GM21515 (cell line): Measurements from ENCODE around the gene PRKACG.

Source experiments
- ATAC-seq: cut with Tn5 transposase; IDR thresholded peaks from one replicate; pipeline ENCODE4 v1.9.1; 2021; ENCODE audit not compliant: unreplicated experiment

The PRKACG gene

DNA sequence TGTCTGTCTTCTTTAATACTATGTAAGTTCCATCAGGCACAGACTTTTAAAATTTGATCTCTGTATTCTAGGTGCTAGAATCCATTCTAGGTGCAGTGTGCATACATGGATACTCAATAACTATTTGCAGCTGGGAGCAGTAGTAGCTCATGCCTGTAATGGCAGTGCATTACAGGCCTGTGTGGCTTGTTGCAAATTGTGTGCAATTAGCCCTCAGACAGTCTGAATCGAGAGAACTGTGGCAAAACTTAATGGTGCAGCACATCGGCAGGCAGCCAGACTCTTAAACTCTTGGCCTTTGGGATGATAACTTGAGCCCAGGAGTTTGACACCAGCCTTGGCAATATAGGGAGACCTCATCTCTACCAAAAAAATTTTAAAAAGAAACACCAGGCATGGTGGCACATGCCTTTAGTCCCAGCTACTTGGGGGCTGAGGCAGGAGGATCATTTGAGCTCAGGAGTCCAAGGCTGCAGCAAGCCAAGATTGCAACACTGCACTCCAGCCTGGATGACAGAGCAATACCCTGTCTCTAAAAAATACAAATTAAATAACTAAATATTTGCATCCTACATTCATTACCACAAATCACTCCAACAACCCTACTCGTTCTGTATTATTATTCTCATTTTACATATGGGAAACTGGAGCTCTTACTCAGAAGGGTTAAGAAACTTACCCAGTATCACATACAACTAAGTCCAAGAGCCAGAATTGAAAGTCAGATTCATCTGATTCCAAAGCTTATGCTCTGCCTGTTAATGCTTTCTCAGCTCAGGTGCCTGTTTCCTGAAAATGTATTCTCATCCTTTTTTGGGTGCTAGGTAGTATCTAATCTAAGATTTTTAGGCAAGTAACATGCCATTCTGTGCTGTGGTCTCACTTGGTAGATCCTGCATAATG is 30.1 kb downstream of the PRKACG start:
- peak; percentile 30 for ATAC-seq

DNA sequence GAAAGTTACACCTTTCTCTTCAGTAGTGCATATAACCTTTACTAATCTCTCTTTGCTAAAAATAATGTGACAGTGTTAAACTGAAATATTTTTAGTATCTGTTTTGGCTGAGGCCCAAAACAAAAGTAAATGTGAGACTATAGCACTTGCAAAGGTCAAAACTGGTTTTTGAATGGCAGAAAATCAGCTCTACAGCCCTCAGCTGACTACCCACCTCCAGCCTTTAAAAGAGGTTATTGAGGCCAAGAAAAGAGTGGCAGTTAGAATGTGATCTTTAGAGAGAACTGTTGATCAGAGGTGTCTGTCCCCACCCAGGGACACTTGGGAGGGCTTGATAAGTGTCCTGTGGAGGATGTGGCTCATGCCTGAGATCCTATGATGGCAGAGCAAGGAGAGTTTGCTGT is 30.9 kb downstream of the PRKACG start:
- no peak for ATAC-seq

DNA sequence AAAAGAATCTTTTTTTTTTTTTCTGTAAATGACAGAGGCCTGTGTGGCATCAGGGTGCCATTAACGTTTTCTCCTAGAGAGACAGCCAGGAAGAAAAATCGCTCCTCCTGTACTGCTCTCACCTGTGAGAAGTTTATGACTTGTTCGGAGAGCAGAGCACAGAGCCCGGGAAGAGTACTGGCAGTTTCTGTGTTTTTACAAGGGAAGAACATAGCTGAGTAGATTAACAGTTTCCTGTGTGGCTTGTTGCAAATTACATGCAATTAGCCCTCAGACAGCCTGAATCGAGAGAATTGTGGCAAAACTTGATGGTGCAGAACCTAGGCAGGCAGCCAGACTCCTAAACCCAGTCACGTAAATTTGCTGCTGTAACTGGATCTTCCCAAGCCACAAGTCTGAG is 32.1 kb downstream of the PRKACG start:
- ATAC-seq, result peak; percentile 53

DNA sequence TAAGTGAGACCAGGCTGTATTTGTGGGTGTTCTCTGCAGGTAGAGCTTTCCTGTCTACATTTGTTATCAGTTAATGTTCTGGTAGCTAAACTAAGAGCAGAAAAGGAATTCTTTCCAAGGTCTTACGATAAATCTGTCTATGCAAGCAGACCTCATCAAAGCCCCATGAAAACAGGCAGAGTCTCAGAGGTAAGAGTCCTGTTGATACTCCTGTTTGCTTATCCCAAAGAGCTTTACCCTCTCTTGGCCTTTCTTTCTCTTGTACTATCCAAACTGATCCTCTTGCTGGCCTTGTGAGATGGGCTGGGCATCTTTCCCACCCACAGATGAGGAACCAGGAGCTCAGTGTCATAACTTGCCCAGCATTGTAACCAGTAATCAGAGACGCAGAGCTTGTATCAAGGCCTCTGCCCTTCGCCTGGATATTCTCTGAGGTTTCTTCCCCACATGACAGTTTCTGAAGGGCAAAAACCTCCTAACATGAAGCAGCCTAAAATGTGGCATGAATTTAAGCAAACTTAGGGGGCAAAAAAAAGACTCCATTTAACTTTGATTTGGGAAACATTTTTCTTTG is 33.5 kb downstream of the PRKACG start:
- no peak for ATAC-seq

DNA sequence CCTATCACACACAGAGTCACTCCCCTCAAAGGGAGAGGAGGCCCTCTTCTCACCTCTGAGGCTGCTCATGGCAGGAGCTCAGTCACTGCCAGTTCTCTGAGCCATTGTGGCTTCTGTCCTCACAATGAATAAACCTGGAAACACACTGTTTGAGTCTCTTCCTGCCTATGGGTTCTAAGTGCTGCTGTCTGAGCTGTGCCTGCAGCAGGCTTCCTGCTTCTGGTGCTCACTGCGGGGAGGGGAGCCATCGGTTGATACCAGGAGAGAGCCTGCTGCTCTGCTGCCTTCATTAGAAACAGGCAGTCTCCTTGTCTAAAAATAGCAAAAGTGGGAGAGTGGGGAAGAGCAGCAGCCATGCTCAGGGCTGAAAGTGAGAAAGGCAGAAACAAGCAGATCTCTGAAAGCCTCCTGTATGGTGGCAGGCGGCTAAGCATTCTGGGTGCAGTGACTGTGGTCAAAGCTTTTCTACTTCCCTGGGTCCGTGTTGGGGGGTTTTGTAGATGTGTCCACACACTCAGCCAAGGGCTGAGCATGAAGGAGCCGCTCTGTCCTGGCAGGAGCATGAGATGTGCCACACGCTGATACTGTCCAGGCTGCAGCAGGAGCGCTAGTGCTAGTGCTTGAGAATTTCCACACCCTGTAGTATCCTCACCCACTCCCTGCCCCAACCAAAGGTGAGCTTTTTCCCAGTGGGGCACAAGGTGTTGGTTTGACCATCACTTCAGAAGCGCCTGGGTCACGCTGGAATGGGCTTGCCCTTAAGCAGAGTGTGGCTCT is 34.2 kb downstream of the PRKACG start:
- no peak for ATAC-seq

DNA sequence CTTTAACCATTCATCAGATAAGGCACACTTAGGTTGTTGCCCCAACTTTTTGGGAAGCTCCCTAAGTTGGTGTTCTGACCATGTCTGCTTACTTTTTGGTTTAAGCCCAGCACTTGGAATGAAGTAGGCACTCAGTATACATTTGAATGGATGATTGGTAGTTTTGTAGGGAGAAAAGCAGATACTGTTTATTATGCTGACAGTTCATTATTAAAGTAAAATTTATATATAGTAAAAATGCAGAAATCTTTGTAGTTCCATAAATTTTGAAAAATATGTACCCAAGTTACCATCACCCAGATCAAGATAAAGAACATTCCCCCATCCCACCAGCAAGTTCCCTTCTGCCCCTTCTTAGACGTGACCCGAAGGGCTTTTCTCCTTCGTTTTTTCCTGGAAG is 35.4 kb downstream of the PRKACG start:
- ATAC-seq, result no peak

DNA sequence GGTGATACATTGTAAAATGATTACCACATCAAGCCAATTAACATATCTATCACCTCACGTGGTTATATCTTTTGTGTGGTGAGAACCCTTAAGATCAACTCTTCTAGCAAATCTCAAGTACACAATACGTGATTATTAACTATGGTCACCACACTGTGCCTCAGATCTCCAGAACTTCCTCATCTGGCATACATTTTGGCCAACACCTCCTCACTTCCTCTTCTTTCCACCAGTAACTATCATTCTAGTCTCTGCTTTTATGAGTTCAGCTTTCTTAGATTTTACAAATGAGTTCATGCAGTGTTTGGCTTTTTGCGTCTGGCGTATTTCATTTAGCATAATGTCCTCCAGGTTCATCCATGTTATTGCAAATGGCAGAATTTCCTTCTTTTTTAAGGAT is 35.8 kb downstream of the PRKACG start:
- ATAC-seq, result no peak

DNA sequence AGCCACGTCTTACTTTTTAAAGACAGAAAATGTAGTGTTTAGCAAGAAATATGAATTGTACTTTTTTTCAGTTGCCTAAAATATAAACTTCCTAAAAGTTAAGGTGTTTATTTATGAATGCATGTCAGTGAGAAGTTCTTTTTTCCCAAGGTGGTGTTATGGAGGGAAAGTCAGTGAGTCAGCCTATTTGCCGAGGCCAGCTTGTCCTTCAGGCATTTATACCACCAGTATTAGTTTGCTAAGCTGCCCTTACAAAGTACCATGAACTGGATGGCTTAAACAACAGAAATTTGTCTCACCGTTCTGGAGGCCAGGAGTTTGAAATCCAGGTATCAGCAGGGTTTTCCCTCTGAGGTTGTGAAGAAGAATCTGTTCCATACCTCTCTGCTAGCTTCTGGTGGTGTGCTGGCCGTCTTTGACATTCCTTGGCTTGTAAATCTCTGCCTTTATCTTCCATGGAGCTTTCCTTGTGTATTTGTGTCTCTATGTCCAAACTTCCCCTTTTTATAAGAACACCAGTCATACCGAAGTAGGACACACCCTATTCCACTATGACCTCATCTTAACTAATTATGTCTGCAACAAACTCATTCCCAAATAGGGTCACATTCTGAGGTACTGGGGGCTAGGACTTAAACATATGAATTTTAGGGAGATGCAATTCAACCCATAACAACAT is 38.4 kb downstream of the PRKACG start:
- ATAC-seq, result no peak

DNA sequence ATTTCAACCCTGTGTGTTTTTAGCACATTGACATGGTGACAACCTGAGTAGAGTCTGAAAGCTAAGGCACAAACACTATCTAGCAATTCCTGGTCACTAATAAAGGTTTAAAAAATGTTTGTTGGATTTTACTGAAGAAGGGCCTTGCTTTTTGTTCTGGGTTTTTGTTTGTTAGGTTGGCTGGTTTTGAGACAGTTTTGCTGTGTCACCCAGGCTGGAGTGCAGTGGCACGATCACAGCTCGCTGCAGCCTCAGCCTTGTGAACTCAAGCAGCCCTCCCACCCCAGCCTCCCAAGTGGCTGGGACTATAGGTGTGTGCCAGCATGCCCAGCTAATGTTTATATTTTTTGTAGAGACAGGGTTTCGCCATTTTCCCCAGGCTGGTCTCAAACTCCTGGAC is 39.0 kb downstream of the PRKACG start:
- ATAC-seq, result no peak

DNA sequence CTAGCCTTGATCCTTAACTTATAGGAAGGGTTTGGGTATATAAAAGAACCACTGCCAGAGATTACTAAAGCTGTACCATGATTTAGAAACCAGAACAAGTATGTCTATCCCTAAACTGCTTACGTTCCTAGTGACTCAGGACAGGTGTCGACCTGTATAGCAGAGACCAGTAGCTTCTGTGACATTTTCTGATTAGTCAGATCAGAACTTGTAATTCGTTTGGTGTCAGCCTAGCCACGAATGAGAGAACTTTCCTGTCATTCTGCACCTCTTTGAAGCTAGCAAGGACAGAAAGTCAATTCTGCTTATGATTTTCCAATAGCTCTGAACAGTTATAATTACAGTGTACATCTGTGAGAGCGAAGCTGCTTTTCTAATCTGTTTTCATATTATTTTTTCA is 39.5 kb downstream of the PRKACG start:
- ATAC-seq, result peak; percentile 91

DNA sequence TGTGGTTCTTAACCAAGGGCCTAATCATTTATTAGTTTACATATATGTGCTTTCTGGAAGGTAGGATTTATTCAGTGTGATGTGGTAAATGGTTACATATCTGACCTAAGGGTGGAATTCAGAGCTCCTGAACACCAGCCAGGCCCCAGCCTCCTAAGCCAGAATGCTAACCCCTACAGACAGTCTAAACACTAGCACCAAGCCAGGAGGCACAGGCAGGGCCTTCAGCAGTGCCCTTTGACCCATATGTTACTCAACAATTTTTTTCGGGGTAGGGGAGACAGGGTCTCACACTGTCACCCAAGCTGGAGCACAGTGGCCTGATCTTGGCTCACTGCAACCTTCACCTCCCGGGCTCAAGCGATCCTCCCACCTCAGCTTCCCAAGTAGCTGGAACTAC is 40.3 kb downstream of the PRKACG start:
- no peak for ATAC-seq

DNA sequence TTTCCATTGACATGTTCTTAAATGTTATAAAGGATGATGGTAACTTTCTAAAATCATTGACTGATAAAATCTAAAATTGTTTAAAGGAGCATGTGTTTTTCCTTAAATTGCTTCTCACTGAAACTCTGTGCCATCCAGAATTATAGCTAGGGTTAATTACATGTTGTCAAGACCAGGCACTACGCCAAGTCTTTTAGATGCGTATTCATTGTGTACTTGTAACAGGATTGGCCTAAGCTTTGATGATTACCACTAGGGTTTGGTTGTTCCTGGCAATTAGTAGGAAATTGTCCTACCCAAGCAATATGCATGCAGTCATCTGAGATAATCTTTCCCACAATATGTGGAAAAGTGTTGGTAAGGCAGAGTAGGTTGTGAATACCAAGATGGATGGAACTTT is 43.8 kb downstream of the PRKACG start:
- ATAC-seq, result no peak

DNA sequence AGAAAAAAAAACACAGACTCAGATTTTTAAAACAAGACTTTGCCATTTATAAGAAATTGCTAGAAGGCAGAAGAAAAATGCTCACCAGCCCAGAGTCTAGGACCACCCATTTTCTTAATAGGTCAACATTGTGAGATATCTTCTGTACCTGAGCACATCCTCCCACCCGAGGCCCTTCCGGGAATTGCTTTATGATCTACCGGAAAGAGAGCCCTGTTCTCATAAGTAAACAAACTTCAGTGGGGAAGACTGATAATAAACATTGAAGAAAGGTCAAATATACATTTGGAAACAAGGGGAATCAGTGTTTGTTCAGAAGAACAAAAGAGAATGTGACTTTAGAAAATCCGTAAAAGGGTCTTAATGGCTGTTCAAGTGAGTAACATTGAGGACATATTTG is 44.4 kb downstream of the PRKACG start:
- no peak for ATAC-seq

DNA sequence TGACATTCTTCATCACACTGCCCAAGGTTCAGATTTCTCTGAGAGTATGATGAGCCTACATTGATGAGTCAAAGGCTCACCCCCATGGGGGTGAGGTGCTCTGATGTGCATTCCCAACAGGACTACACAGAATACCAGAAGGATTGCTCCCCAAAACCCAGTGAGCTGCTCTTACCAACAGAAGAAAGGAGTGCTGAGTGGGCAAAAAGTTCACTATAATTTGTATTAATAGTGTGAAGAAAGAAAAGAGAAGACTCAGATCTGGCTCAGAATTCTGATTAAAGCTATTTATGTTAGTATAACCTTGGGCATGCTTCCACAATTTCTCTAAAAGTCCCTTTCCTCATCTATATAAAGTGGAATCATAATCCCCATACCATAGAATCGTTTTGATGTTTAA is 46.1 kb downstream of the PRKACG start:
- ATAC-seq, result no peak

DNA sequence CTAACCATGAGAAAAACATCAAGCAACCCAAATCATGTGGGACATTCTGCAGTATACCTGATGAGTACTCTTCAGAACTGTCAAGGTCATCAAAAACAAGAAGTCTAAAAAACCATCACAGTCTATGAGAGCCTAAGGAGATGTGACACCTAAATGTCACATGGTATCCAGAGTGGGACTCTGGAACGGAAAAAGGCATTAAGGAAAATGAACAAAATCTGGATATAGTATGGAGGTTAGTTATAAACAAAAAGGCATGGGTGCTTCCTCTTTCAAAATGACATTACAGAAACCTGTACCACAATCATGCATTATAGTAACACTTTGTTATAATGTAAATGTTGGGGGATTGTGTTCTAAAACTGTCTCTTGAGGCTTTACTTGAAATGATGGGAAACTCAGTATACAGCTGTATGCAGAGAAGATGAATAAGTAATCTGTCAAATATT is 47.4 kb downstream of the PRKACG start:
- ATAC-seq, result no peak

DNA sequence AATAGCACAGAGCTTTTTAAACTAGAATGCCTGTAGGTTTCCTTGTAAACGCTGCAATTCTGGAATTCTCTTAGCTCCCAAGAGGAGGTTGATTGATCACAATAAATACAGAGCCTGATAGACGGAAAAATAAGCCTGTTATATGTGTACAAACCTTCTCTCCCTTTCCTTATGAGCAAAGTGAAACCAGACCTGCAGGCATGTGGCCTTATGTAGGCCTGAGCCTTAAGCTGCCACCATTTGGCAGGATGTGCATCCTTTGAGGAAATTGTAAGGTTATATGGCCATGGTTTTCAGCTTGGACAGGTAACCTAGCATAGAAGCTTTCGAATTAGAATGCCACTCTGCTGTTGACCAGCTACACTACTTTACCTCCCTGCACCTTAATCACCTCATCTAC is 49.1 kb downstream of the PRKACG start:
- ATAC-seq, result no peak

DNA sequence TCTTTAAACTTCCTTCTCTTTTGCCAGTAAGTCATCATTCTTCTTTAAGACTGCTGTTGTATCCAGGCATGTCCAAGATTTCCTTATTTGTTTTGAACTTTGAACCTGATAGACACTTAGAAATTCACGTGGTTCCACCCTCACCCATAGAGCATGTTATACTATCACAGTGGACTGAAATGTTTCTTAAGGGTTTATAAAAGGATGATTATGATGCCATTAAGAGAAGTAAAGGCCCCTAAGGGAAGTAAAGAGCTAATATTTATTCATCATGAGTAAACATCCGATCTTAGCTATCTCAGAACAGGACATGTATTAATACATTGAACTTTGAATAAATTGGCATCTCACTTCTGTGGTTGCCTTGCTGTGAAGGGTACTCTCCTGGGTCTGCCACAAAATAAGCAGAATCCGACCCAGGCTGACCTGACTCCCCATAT is 49.8 kb downstream of the PRKACG start:
- no peak for ATAC-seq

DNA sequence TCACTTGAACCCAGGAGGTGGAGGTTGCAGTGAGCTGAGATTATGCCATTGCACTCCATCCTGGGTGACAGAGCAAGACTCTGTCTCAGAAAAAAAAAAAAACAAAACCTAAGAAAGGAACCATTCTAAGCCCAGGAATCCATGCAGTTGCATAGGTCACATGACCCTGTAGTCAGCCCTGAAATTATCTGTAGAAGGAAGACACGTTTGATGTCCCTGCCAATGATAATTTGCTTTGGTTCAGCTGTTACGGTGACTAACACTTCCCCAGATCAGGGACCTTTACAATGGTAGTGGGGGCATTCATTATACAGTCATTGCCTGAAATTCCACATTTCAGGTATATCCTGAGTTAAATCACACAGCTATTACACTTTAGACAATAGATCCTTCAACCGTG is 50.5 kb downstream of the PRKACG start:
- no peak for ATAC-seq
